Skeletal muscle tissue (tissue), 4 donors: ENCODE data around the gene ASPA. TPM values are rescaled to one million over a fixed set of nuclear protein-coding genes. Genes with fewer than 3 reads are reported as not detected.
A peak's percentile ranks its signal among the peaks of the same experiment; 100 is the strongest.

Source experiments
- H3K27ac ChIP-seq: one replicate; pipeline ENCODE4 v1.7.0; 2013; ENCODE audit warnings: mild to moderate bottlenecking, low read depth, low read length, inconsistent platforms
- H3K27me3 ChIP-seq, 3 donors: one replicate each; pipeline ENCODE4 v1.7.0; 2013; ENCODE audit warnings: low read length in 3 of 3; ENCODE audit not compliant: control insufficient read depth in 3 of 3, insufficient read depth in 3 of 3
- H3K36me3 ChIP-seq, 3 donors: one replicate each; pipeline ENCODE4 v1.7.0; 2013; ENCODE audit warnings: low read length in 3 of 3; ENCODE audit not compliant: control insufficient read depth in 3 of 3, insufficient read depth in 3 of 3
- H3K4me1 ChIP-seq, 3 donors: one replicate each; pipeline ENCODE4 v1.7.0; 2013; ENCODE audit warnings: low read length in 3 of 3, mild to moderate bottlenecking in 3 of 3; ENCODE audit not compliant: control insufficient read depth in 3 of 3, insufficient read depth in 3 of 3
- H3K4me3 ChIP-seq, 3 donors: one replicate each; pipeline ENCODE4 v1.7.0; 2013; ENCODE audit warnings: low read length in 3 of 3
- H3K9ac ChIP-seq, 3 donors: one replicate each; pipeline ENCODE4 v1.7.0; 2013; ENCODE audit warnings: low read length in 3 of 3, mild to moderate bottlenecking in 3 of 3, moderate library complexity in 2 of 3, low read depth in 1 of 3
- H3K9me3 ChIP-seq, 3 donors: one replicate each; pipeline ENCODE4 v1.7.0; 2013; ENCODE audit warnings: low read length in 3 of 3; ENCODE audit not compliant: control insufficient read depth in 3 of 3
- total RNA-seq: library from RNA; depleted of rRNA; stranded (reverse); fragments of >200 nt; gene quantifications from one replicate; pipeline ENCODE4 v1.2.3, GENCODE V29; 2014
- donor health status: Osteomylitis.

Gene ASPA
- total RNA-seq, 1 donor from 2014 or later: 1.6 TPM

DNA sequence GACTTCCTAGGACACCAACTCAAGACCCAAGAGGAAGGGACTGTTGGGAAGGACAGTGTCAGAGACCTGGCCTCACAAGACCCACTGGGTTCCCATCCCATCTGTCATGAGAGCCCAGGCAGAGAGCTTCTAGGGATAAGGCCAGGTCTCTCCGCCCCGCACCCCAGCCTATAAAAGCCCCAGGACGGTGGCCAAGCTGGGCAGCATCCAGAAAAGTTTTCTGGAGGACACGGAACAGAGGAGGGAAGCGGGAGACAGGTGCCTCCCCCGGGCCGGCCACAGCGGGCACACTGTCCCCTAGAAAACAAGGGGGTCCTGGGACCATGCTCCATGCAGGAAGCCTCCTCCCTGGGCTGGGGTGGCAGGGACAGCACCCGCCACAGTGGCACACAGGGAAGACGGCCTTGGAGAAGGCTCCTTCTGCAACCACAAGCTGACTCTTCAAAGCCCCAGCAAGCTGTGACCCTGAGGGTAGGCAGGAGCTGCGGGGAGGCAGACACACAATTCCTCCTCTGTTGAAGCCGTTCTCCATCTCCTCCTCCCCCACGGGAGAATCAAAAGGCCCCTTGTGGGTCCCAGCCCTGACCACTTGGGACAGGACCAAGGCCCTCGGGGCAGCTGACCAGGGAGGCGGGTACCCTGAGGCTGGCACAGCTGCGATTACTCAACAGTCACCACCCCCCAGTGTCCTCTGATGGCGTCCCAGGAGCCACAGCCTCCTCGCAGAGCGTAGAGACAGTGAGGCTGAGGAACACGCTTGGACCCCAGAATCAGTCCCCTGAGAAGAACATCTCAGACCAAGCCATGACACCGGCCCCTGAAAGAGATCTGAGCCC is 55.7 kb downstream of the ASPA start:
- no peak overlapping the region for H3K27ac ChIP-seq

DNA sequence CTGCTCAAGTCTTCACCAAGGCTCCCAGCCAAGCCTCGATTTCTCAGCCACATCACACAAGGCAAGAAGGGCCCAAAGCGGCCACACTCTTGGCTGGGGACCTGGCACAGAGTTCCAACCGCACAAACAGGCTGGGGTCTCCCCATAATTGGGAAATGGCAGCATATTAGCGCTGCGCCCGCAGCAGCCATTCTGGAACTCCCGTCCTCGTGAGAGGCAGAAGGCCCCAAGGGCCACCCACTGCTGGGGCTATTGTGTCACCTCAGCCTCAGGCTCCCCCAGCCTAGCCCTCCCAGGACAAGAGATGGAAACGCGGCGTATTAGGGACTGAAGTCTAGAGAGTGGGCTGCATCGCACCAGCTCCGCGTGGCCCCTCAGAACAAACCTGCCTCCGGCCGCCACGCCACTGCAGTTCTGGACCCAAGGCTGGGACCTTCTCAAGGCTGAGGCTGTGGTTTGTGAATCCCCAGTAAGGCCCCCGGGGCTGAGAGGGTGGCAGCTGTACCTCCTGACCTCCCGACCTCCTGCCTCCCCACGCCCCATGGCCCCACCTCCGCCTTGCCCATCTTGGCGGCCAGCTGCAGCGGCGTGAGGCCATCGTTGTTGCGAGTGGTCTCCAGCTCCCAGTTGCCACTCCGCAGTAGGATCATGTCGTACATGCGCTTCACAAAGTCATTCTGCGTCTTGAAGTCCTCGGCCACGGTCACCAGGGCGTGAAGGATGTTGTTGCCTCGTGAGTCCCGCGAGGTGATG is 56.5 kb downstream of the ASPA start:
- Histone ChIP-seq H3K27ac (no peak overlapping the region), H3K4me1 (peaks cover 0 to 12% (median 6%) of the 10 kb centered on the region in 3 donors), H3K36me3 (peaks cover 0 to 2% (median 0%) of the 10 kb centered on the region in 3 donors), H3K9me3 (no peaks in the 10 kb centered on the region), H3K9ac (no peak overlapping the region), H3K4me3 (no peak overlapping the region), H3K27me3 (no peaks in the 10 kb centered on the region)

More for the DNA sequence above, 55.7 kb downstream of the ASPA start:
- H3K9ac ChIP-seq: peak overlapping the region in 2 of 3 donors; percentile 10 to 60
- no peaks in the 10 kb centered on the region for H3K9me3 ChIP-seq
- no peak overlapping the region for H3K4me3 ChIP-seq
- H3K27me3 ChIP-seq: no peaks in the 10 kb centered on the region
- H3K36me3 ChIP-seq: peaks cover 0 to 10% (median 2%) of the 10 kb centered on the region in 3 donors
- H3K4me1 ChIP-seq: peaks cover 0 to 12% (median 6%) of the 10 kb centered on the region in 3 donors

DNA sequence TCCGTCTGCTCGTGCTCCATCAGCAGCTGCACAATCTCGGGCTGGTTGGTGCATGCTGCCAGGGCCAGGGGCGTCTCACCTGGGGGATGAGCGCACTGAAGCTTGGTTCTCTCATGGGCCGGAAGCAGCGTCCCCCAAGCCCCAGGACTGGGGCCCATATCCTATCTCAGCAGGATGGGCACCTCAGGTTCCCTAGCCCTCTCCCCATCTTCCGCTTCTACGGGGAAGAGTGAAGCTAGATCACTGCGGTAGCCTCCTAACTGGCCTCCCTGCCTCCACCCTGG is 57.0 kb downstream of the ASPA start:
- H3K27me3 ChIP-seq: no peaks in the 10 kb centered on the region
- no peak overlapping the region for H3K4me3 ChIP-seq
- peaks cover 0 to 12% (median 6%) of the 10 kb centered on the region in 3 donors for H3K4me1 ChIP-seq
- no peak overlapping the region for H3K27ac ChIP-seq
- no peaks in the 10 kb centered on the region for H3K9me3 ChIP-seq
- no peak overlapping the region for H3K9ac ChIP-seq
- peaks cover 0 to 2% (median 0%) of the 10 kb centered on the region in 3 donors for H3K36me3 ChIP-seq

DNA sequence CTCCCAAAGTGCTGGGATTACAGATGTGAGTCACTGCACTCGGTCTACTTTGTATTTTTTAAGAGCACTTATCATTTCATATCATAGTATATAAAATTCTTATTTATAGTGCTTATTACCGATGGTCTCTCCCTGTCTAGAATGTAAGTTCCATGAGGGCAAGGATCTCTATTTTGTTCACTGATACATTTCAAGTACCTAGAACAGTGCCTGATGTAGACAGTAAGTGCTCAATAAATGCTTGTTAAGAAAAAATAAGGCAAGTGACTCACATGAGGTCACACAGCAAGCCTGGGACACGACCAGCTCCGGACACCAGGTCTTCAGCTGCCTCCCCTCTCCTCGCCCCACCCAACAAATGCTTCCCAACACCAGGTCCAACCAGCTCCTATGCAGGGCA is 58.0 kb downstream of the ASPA start:
- no peaks in the 10 kb centered on the region for H3K9me3 ChIP-seq
- H3K27me3 ChIP-seq: no peaks in the 10 kb centered on the region
- H3K27ac ChIP-seq: no peak overlapping the region
- no peak overlapping the region for H3K9ac ChIP-seq
- H3K4me3 ChIP-seq: no peak overlapping the region
- H3K36me3 ChIP-seq: peaks cover 0 to 2% (median 0%) of the 10 kb centered on the region in 3 donors
- H3K4me1 ChIP-seq: peaks cover 0 to 12% (median 6%) of the 10 kb centered on the region in 3 donors

DNA sequence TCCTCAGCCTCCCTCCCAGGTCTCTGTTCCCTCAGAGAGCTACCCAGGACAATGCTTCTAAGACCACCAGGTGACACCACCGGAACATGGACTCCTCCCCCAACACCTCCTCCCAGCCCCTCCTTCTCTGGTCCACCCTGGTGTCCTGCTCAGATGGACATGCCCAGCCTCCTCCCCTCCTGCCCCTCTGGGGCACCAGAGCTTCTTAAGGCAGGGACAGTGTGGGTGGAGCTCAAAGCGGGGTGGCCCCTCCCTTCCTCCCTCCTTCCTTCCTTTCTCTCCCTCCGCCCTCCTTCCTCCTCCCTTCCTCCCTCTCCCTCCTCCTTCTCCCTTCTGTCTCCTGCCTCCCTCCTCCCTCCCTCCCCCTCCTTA is 59.1 kb downstream of the ASPA start:
- no peak overlapping the region for H3K27ac ChIP-seq

DNA sequence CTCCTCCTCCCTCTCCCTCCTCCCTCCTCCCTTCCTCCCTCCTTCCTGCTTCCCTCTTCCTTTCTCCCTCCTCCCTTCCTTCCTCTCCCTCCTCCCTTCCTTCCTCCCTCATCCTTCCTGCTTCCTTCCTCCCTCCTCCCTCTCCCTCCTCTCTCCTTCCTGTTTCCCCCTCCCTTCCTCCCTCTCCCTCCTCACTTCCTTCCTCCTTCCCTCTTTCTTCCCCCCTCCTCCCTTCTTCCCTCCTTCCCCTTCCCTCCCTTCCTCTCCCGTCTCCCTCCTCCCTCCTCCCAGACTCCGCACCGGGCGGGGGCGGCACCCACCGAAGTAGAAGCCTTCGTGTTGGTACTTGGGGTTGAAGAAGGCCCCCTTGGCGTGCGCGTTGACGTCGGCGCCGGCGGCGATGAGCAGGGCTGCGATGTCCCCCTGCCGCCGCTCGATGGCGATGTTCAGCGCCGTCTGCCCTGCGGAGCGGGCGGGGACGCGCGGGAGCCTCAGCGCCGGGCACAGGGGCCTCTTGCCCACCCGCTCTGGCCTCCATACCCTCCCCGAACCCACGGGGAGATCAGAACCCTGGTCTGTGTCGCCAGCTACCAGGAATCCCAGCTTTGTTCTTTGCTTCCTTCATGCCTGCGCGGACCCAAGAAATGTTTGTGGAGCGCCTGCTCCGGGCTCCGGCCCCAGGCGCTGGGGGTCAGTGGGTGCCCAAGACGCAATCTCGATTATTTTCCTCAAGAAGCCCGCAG is 59.6 kb downstream of the ASPA start:
- peak overlapping the region; percentile 23 for H3K27ac ChIP-seq
- H3K9ac ChIP-seq: peak overlapping the region; percentile 40 to 86 (median 83)
- peaks cover 0 to 2% (median 0%) of the 10 kb centered on the region in 3 donors for H3K9me3 ChIP-seq
- H3K27me3 ChIP-seq: no peaks in the 10 kb centered on the region
- peaks cover 0 to 12% (median 2%) of the 10 kb centered on the region in 3 donors for H3K4me1 ChIP-seq
- H3K4me3 ChIP-seq: peak overlapping the region; percentile 58 to 73 (median 70)
- H3K36me3 ChIP-seq: no peaks in the 10 kb centered on the region

More for the DNA sequence above, 59.1 kb downstream of the ASPA start:
- H3K4me1 ChIP-seq: peaks cover 0 to 12% (median 6%) of the 10 kb centered on the region in 3 donors
- H3K9me3 ChIP-seq: no peaks in the 10 kb centered on the region
- H3K9ac ChIP-seq: no peak overlapping the region
- peak overlapping the region in 1 of 3 donors; percentile 73 for H3K4me3 ChIP-seq
- H3K27me3 ChIP-seq: no peaks in the 10 kb centered on the region
- no peaks in the 10 kb centered on the region for H3K36me3 ChIP-seq

DNA sequence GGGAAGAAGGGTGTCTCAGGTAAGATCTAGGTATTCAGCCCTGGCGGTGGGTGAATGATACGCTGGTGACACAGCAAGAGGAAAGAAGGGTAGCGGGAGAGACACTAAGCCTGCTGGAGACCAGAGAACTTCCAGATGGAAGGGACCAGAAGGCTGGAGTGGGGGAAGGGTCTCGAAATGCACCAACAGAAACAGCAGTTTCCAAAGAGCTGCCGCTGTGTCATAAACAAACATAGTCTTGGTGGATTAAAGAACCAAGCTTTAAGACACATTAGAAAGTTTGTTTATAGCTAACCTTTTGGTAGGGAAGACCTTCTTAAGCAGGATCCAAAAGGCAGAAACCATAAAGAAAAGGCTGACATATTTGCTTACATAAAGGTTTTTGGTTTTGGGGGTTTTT is 60.9 kb downstream of the ASPA start:
- Histone ChIP-seq H3K9ac (no peak overlapping the region), H3K27ac (no peak overlapping the region), H3K27me3 (no peaks in the 10 kb centered on the region), H3K4me1 (peaks cover 0 to 5% (median 0%) of the 10 kb centered on the region in 3 donors), H3K4me3 (no peak overlapping the region), H3K36me3 (no peaks in the 10 kb centered on the region), H3K9me3 (peaks cover 0 to 2% (median 0%) of the 10 kb centered on the region in 3 donors)

DNA sequence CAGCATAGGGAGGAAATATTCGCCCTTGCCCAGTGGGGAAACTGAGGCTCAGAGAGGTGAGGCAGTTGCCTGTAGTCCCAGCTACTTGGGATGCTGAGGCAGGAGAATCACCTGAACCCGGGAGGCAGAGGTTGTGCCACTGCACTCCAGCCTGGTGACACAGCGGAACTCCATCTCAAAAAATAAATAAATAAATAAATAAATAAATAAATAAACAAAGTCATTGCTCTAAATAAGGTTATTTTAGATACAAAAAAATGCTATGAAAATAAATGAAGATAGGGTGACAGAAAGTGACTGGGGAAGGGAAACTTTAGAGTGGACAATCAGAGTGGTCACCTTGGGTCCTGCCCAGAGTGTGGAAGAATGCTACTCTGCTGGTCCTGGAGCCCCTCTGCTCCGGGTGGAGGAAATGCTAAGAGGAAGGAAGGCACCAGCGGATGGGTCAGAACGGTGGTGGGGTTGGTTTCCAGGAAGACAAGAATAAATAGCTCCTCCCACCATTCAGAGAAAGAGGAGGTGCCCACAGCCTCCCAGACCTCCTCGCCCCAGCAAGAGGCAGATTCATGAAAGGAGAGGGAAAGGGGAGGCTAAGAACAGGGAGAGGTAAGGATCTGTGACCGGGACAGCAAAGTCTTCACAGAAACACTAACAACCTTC is 64.2 kb downstream of the ASPA start:
- Histone ChIP-seq H3K36me3 (peaks cover 0 to 8% (median 0%) of the 10 kb centered on the region in 3 donors), H3K27me3 (no peaks in the 10 kb centered on the region), H3K27ac (no peak overlapping the region), H3K4me1 (peaks cover 0 to 3% (median 0%) of the 10 kb centered on the region in 3 donors), H3K4me3 (no peak overlapping the region), H3K9ac (no peak overlapping the region), H3K9me3 (peaks cover 0 to 2% (median 0%) of the 10 kb centered on the region in 3 donors)

DNA sequence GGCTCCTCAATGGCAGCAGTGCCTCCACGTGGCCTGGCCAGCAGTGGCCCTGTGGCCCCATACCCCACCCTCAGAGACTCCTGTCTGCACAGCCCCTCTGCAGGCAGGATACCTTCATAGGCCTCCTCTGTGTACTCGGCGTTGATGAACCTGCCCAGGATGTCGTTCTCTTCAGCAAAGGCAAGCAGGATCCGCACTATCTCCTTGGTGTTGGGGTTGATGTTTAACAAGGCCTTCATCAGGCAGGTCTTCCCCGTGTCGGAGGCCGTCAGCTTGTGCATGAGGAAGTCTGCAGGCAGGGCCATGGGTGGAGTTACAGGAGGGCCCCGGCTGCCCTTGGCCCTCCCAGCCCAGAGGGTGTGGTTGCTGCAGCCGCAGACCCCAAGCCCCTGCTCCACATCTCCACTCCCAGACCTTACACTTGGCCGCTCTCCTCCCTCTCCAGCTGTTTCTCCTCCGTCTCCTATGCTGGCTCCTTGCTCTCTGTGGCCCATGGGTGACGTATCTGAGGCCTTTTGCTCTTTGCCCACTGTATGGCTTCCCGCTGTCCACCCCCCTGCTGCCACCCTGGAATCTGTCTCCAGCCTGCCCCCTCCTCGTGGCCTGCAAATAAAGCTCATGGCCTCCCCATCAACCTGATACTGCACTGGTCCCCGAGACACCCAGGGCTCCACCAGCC is 66.8 kb downstream of the ASPA start:
- H3K36me3 ChIP-seq: peaks cover 0 to 8% (median 0%) of the 10 kb centered on the region in 3 donors
- H3K9ac ChIP-seq: no peak overlapping the region
- H3K9me3 ChIP-seq: peaks cover 0 to 2% (median 0%) of the 10 kb centered on the region in 3 donors
- no peak overlapping the region for H3K27ac ChIP-seq
- H3K4me1 ChIP-seq: no peaks in the 10 kb centered on the region
- no peaks in the 10 kb centered on the region for H3K27me3 ChIP-seq
- no peak overlapping the region for H3K4me3 ChIP-seq
